ENCODE measurements around the gene RAB6B. TPM values are rescaled to one million over a fixed set of nuclear protein-coding genes. Genes with fewer than 3 reads are reported as not detected.

The RAB6B gene
- total RNA-seq, 2 donors from 2014 or later = 2.2 to 3.0 TPM

- H3K27me3 ChIP-seq (ENCODE audit: control insufficient read depth, insufficient read depth, low read length, poor library complexity, severe bottlenecking) = no peaks in the 10 kb centered on the region
- DNase-seq = no peak
- TF ChIP-seq CTCF (conservative IDR thresholded peaks at IDR 0.05) = no peak
- Mint-ChIP-seq H3K4me3 (no peak overlapping the region), H3K27me3 (ENCODE audit: insufficient read depth) (peaks cover 10% of the 10 kb centered on the region), H3K4me1 (peaks cover 4% of the 10 kb centered on the region), H3K9me3 (no peaks in the 10 kb centered on the region), H3K27ac (no peak overlapping the region), H3K36me3 (ENCODE audit: low read depth) (no peaks in the 10 kb centered on the region)
- no peak overlapping the region for H3K4me3 ChIP-seq (ENCODE audit: low read length)
- H3K4me1 ChIP-seq (ENCODE audit: control insufficient read depth, insufficient read depth, low read length) = no peaks in the 10 kb centered on the region
- no peak overlapping the region for H3K27ac ChIP-seq (ENCODE audit: low read depth, low read length)
- H3K9me3 ChIP-seq (ENCODE audit: control insufficient read depth, low read length) = no peaks in the 10 kb centered on the region
- no peak overlapping the region for H3K9ac ChIP-seq (ENCODE audit: extremely low read depth, low read length, poor library complexity, severe bottlenecking)
- WGBS, 2 experiments (ENCODE audit: insufficient coverage in 1 of 2, insufficient read length in 1 of 2) = 91 to 100% methylated on average over 1 to 2 of the region's 2 CpGs
- no peaks in the 10 kb centered on the region for H3K36me3 ChIP-seq (ENCODE audit: control insufficient read depth, insufficient read depth, low read length)
Measured at GRCh38 chr3:133856316-133856715, 39.4 kb downstream of the RAB6B start.

- WGBS, 2 experiments (ENCODE audit: insufficient coverage in 1 of 2, insufficient read length in 1 of 2) = 94 to 95% methylated on average over 6 of the region's 6 CpGs
- no peaks in the 10 kb centered on the region for H3K9me3 Mint-ChIP-seq
- H3K27ac ChIP-seq (ENCODE audit: low read depth, low read length) = no peak overlapping the region
- no peaks in the 10 kb centered on the region for H3K9me3 ChIP-seq (ENCODE audit: control insufficient read depth, low read length)
- H3K27ac Mint-ChIP-seq = no peak overlapping the region
- no peaks in the 10 kb centered on the region for H3K4me1 ChIP-seq (ENCODE audit: control insufficient read depth, insufficient read depth, low read length)
- H3K36me3 ChIP-seq (ENCODE audit: control insufficient read depth, insufficient read depth, low read length) = no peaks in the 10 kb centered on the region
- H3K4me3 Mint-ChIP-seq = no peak overlapping the region
- DNase-seq = no peak
- no peak overlapping the region for H3K4me3 ChIP-seq (ENCODE audit: low read length)
- TF ChIP-seq CTCF (conservative IDR thresholded peaks at IDR 0.05) = no peak
- no peak overlapping the region for H3K9ac ChIP-seq (ENCODE audit: extremely low read depth, low read length, poor library complexity, severe bottlenecking)
- H3K4me1 Mint-ChIP-seq = peaks cover 6% of the 10 kb centered on the region
- H3K36me3 Mint-ChIP-seq (ENCODE audit: low read depth) = no peaks in the 10 kb centered on the region
- peaks cover 10% of the 10 kb centered on the region for H3K27me3 Mint-ChIP-seq (ENCODE audit: insufficient read depth)
- no peaks in the 10 kb centered on the region for H3K27me3 ChIP-seq (ENCODE audit: control insufficient read depth, insufficient read depth, low read length, poor library complexity, severe bottlenecking)
Measured at GRCh38 chr3:133855772-133856171, 39.9 kb downstream of the RAB6B start.

- H3K4me3 Mint-ChIP-seq = no peak overlapping the region
- peaks cover 12% of the 10 kb centered on the region for H3K27me3 Mint-ChIP-seq (ENCODE audit: insufficient read depth)
- H3K36me3 ChIP-seq (ENCODE audit: control insufficient read depth, insufficient read depth, low read length) = no peaks in the 10 kb centered on the region
- H3K36me3 Mint-ChIP-seq (ENCODE audit: low read depth) = no peaks in the 10 kb centered on the region
- no peaks in the 10 kb centered on the region for H3K4me1 ChIP-seq (ENCODE audit: control insufficient read depth, insufficient read depth, low read length)
- no peaks in the 10 kb centered on the region for H3K27me3 ChIP-seq (ENCODE audit: control insufficient read depth, insufficient read depth, low read length, poor library complexity, severe bottlenecking)
- H3K4me1 Mint-ChIP-seq = peaks cover 6% of the 10 kb centered on the region
- H3K4me3 ChIP-seq (ENCODE audit: low read length) = no peak overlapping the region
- 95 to 96% methylated on average over 4 of the region's 4 CpGs for WGBS, 2 experiments (ENCODE audit: insufficient coverage in 1 of 2, insufficient read length in 1 of 2)
- H3K9me3 ChIP-seq (ENCODE audit: control insufficient read depth, low read length) = no peaks in the 10 kb centered on the region
- DNase-seq = no peak
- no peaks in the 10 kb centered on the region for H3K9me3 Mint-ChIP-seq
- H3K27ac ChIP-seq (ENCODE audit: low read depth, low read length) = no peak overlapping the region
- no peak overlapping the region for H3K27ac Mint-ChIP-seq
- H3K9ac ChIP-seq (ENCODE audit: extremely low read depth, low read length, poor library complexity, severe bottlenecking) = no peak overlapping the region
- TF ChIP-seq CTCF (conservative IDR thresholded peaks at IDR 0.05) = no peak
Measured at GRCh38 chr3:133855002-133855370, 40.7 kb downstream of the RAB6B start.

Data from endodermal cell (in vitro differentiated cells).